H1 (cell line): ENCODE measurements around the gene UBE2V1. TPM values are rescaled to one million over a fixed set of nuclear protein-coding genes. Genes with fewer than 3 reads are reported as not detected.

Experiments used
- CTCF ChIA-PET: fragments of 300-600 bp; sonication (Branson Sonifier 250); formaldehyde crosslinking; loops from one replicate; lab custom pipeline; 2021; ENCODE audit not compliant: partially characterized antibody; lab: Charles Lee
- POLR2A ChIA-PET: fragments of 300-600 bp; sonication (Branson Sonifier 250); formaldehyde crosslinking; loops from one replicate; lab custom pipeline; 2021; ENCODE audit warnings: inconsistent platforms; ENCODE audit not compliant: partially characterized antibody; lab: Charles Lee
- DNase-seq, 2 experiments: peaks; one replicate each; pipeline versions ENCODE4 v3.0.0 to v3.0.0-alpha.2; 2010 to 2022; ENCODE audit warnings: low spot score in 2 of 2, low read depth in 1 of 2, mixed read lengths in 1 of 2
- FAIRE-seq: peaks from 2 replicates; lab custom pipeline; 2011; peaks lifted over from hg19 to GRCh38; lab: Jason Lieb, UNC
- H2AFZ ChIP-seq: 2 replicates; pipeline ENCODE4 v1.8.1; 2012; ENCODE audit warnings: low read length, inconsistent platforms
- H2AK5ac ChIP-seq: 2 replicates; pipeline ENCODE4 v1.6.1; 2013; ENCODE audit warnings: low read depth, low read length
- H2BK120ac ChIP-seq: replicated peaks from 2 replicates; pipeline ENCODE3; 2013; ENCODE audit warnings: low read depth, low read length, inconsistent platforms
- H2BK12ac ChIP-seq: 2 replicates; pipeline ENCODE4 v1.6.1; 2013; ENCODE audit warnings: low read depth, low read length
- H2BK15ac ChIP-seq: 2 replicates; pipeline ENCODE4 v1.6.1; 2013; ENCODE audit warnings: low read length
- H2BK20ac ChIP-seq: 2 replicates; pipeline ENCODE4 v1.6.1; 2013; ENCODE audit warnings: low read length
- H2BK5ac ChIP-seq: 2 replicates; pipeline ENCODE4 v1.6.1; 2013; ENCODE audit warnings: low read depth, low read length
- H3K14ac ChIP-seq: 2 replicates; pipeline ENCODE4 v1.6.1; 2013; ENCODE audit warnings: inconsistent platforms; ENCODE audit not compliant: insufficient read length
- H3K18ac ChIP-seq: 2 replicates; pipeline ENCODE4 v1.6.1; 2013; ENCODE audit warnings: low read length; ENCODE audit errors: extremely low read depth
- H3K23ac ChIP-seq: 2 replicates; pipeline ENCODE4 v1.6.1; 2013; ENCODE audit warnings: inconsistent platforms; ENCODE audit not compliant: insufficient read length
- H3K23me2 ChIP-seq: 2 replicates; pipeline ENCODE4 v1.6.1; 2013; ENCODE audit warnings: low read depth, low read length
- H3K27ac ChIP-seq: 2 replicates; pipeline ENCODE4 v1.6.1; 2011; ENCODE audit warnings: low read depth, low read length, inconsistent platforms
- H3K27me3 ChIP-seq, 4 experiments: replicated peaks in 1 of 4; 1 replicate in 1 of 4; 2 replicates in 3 of 4; pipeline versions ENCODE4 v1.6.1 to v1.8.1; 2011 to 2013; ENCODE audit warnings: low read length in 3 of 4, mild to moderate bottlenecking in 3 of 4, inconsistent platforms in 2 of 4, mixed read lengths in 2 of 4, moderate library complexity in 1 of 4; ENCODE audit not compliant: control insufficient read depth in 3 of 4, insufficient read depth in 3 of 4; ENCODE audit errors: extremely low read depth in 1 of 4
- H3K36me3 ChIP-seq, 4 experiments: 2 replicates each; pipeline versions ENCODE4 v1.6.1 to v1.8.1; 2011 to 2013; ENCODE audit warnings: mild to moderate bottlenecking in 4 of 4, low read length in 3 of 4, moderate library complexity in 2 of 4, control low read depth in 1 of 4, inconsistent platforms in 1 of 4; ENCODE audit not compliant: insufficient read depth in 4 of 4, control insufficient read depth in 2 of 4
- H3K4ac ChIP-seq: replicated peaks from 2 replicates; pipeline ENCODE3; 2013; ENCODE audit warnings: low read length, low read depth, mixed read lengths, inconsistent platforms; ENCODE audit not compliant: insufficient read length
- H3K4me1 ChIP-seq, 4 experiments: replicated peaks in 1 of 4; 1 replicate in 1 of 4; 2 replicates in 3 of 4; pipeline versions ENCODE4 v1.6.1 to v1.8.1; 2011 to 2013; ENCODE audit warnings: low read length in 3 of 4, inconsistent platforms in 2 of 4, mixed read lengths in 1 of 4; ENCODE audit not compliant: insufficient read depth in 4 of 4, control insufficient read depth in 3 of 4
- H3K4me2 ChIP-seq, 2 experiments: 2 replicates each; pipeline versions ENCODE4 v1.6.1 to v1.8.1; 2011 to 2013; ENCODE audit warnings: low read depth in 2 of 2, low read length in 2 of 2, control low read depth in 1 of 2, inconsistent platforms in 1 of 2, mild to moderate bottlenecking in 1 of 2; ENCODE audit not compliant: insufficient read depth in 1 of 2
- H3K4me3 ChIP-seq, 4 experiments: fragments of 200-600, 300-600 bp in 1 of 4; sonication (generic), shearing (Covaris generic), sonication (Bioruptor Twin) in 1 of 4; 2 replicates each; pipeline versions ENCODE4 v1.5.1 to v1.8.1; 2011 to 2016; ENCODE audit warnings: low read length in 4 of 4, low read depth in 3 of 4, control low read depth in 2 of 4, inconsistent platforms in 2 of 4, mild to moderate bottlenecking in 2 of 4, mixed read lengths in 1 of 4, moderate library complexity in 1 of 4; ENCODE audit not compliant: insufficient read depth in 2 of 4; ENCODE audit errors: extremely low read depth in 1 of 4
- H3K56ac ChIP-seq: replicated peaks from 2 replicates; pipeline ENCODE3; 2013; ENCODE audit warnings: low read depth, mild to moderate bottlenecking, mixed read lengths, low read length, inconsistent platforms; ENCODE audit not compliant: insufficient read length
- H3K79me1 ChIP-seq: 2 replicates; pipeline ENCODE4 v1.6.1; 2013; ENCODE audit warnings: low read depth, low read length, control low read depth
- H3K79me2 ChIP-seq, 2 experiments: 2 replicates each; pipeline versions ENCODE4 v1.6.1 to v1.8.1; 2012 to 2013; ENCODE audit warnings: low read length in 2 of 2, mild to moderate bottlenecking in 2 of 2, inconsistent platforms in 1 of 2; ENCODE audit not compliant: insufficient read depth in 2 of 2, control insufficient read depth in 1 of 2
- H3K9ac ChIP-seq, 4 experiments: replicated peaks in 1 of 4; 1 replicate in 1 of 4; 2 replicates in 3 of 4; pipeline versions ENCODE4 v1.6.1 to v1.8.1; 2011 to 2013; ENCODE audit warnings: low read depth in 3 of 4, low read length in 3 of 4, control low read depth in 2 of 4, mild to moderate bottlenecking in 2 of 4, moderate library complexity in 2 of 4, inconsistent platforms in 1 of 4; ENCODE audit errors: extremely low read depth in 1 of 4
- H3K9me3 ChIP-seq, 2 experiments: 2 replicates each; pipeline versions ENCODE4 v1.6.1 to v1.8.1; 2012 to 2013; ENCODE audit warnings: mild to moderate bottlenecking in 2 of 2, moderate library complexity in 2 of 2, control low read depth in 1 of 2, inconsistent platforms in 1 of 2, low read depth in 1 of 2, low read length in 1 of 2, mixed read lengths in 1 of 2; ENCODE audit not compliant: insufficient read depth in 2 of 2
- H4K20me1 ChIP-seq, 2 experiments: replicated peaks in 1 of 2; 2 replicates each; pipeline versions ENCODE3 to v1.8.1; 2011 to 2013; ENCODE audit warnings: inconsistent platforms in 2 of 2, low read length in 2 of 2, mild to moderate bottlenecking in 1 of 2; ENCODE audit not compliant: insufficient read depth in 2 of 2, control insufficient read depth in 1 of 2
- H4K5ac ChIP-seq: 2 replicates; pipeline ENCODE4 v1.6.1; 2013; ENCODE audit warnings: low read length, low read depth, mixed read lengths, inconsistent platforms; ENCODE audit not compliant: insufficient read length
- H4K8ac ChIP-seq: 2 replicates; pipeline ENCODE4 v1.8.0; 2013; ENCODE audit warnings: mild to moderate bottlenecking, moderate library complexity, low read length, inconsistent platforms; ENCODE audit not compliant: insufficient read depth; ENCODE audit errors: extremely low read depth
- H4K91ac ChIP-seq: replicated peaks from 2 replicates; pipeline ENCODE3; 2013; ENCODE audit warnings: low read length, mixed read lengths, inconsistent platforms; ENCODE audit not compliant: insufficient read length
- SP1 ChIP-seq: IDR thresholded peaks from 2 replicates; pipeline ENCODE4 v1.6.1; 2011; ENCODE audit warnings: low read depth, low read length
- whole genome bisulfite sequencing, 2 experiments: shearing (Covaris generic) in 1 of 2; methylation state at CpG; one replicate each; pipeline versions ENCODE4 v1.1.6 to v1.1.7; 2013 to 2015; ENCODE audit warnings: low lambda C conversion rate in 2 of 2, mixed read lengths in 2 of 2, inconsistent platforms in 1 of 2, low coverage in 1 of 2, missing lambda C conversion rate in 1 of 2; ENCODE audit not compliant: insufficient replicate concordance in 2 of 2, insufficient coverage in 1 of 2, insufficient read length in 1 of 2; ENCODE audit errors: extremely low coverage in 1 of 2, missing lambda C conversion rate in 1 of 2; 5-methylcytosine and 5-hydroxymethylcytosine counted together
- polyA plus RNA-seq, 7 experiments: library from polyadenylated mRNA; depleted of rRNA in 3 of 7; stranded (reverse) in 5 of 7; unstranded in 2 of 7; fragments of >200 nt in 5 of 7; fragments of 200-250 nt in 2 of 7; gene quantifications; 1 replicate in 5 of 7; 2 replicates in 1 of 7; 4 replicates in 1 of 7; pipeline versions ENCODE4 v1.2.1 to v1.2.3, GENCODE V29; 2011 to 2013; ENCODE audit warnings: missing spikeins in 2 of 7, mixed read lengths in 2 of 7
- total RNA-seq: library from RNA; stranded (reverse); fragmentation: NEBNext Ultra II Directional; extraction: Animal tissue kit (Norgen Biotek cat#: 25700); gene quantifications from 2 replicates; pipeline ENCODE4 v1.2.1, GENCODE V29; 2021
- TF ChIP-seq, protein P1 (sequence below), 3 experiments: IDR thresholded peaks; 1 replicate in 2 of 3; 2 replicates in 1 of 3; pipeline versions ENCODE4 v1.5.1 to v1.6.1; 2011; ENCODE audit warnings: low read length in 3 of 3, mild to moderate bottlenecking in 3 of 3, inconsistent platforms in 2 of 3, low read depth in 1 of 3, moderate library complexity in 1 of 3; ENCODE audit not compliant: insufficient read depth in 1 of 3; ENCODE audit errors: control extremely low read depth in 1 of 3

UBE2V1 gene
- total and polyA plus RNA-seq, 2 of the 8 experiments (the other 6 are each of a cell fraction or from before 2014, with no cell fraction given), result 141 to 184 TPM

- Histone ChIP-seq H3K4me2 (peak overlapping the region; percentile 57 to 86), H3K4me1 (peaks cover 12 to 36% (median 21%) of the 10 kb centered on the region in 4 experiments), H4K8ac (no peak overlapping the region), H3K36me3 (peaks cover 0 to 13% (median 0%) of the 10 kb centered on the region in 4 experiments; a peak in 2 of 8 replicates), H3K79me2 (peaks cover 0 to 62% of the 10 kb centered on the region in 2 experiments; a peak in 2 of 4 replicates), H4K91ac (no peak overlapping the region), H4K20me1 (peaks cover 7 to 22% of the 10 kb centered on the region in 2 experiments), H4K5ac (no peak overlapping the region), H2BK120ac (no peak overlapping the region), H3K79me1 (peaks cover 24% of the 10 kb centered on the region), H3K23ac (no peak overlapping the region), H3K14ac (no peak overlapping the region), H3K23me2 (peaks cover 11% of the 10 kb centered on the region; the same call in 1 of the 2 replicates), H3K27me3 (peaks cover 0 to 3% (median under 1%) of the 10 kb centered on the region in 4 experiments; a peak in 2 of 7 replicates), H3K9me3 (no peaks in the 10 kb centered on the region), H2BK12ac (0 out of 2 replicates have a peak overlapping the region, but pooled peaks have one; percentile 9), H2BK20ac (no peak overlapping the region), H3K18ac (no peak overlapping the region; the same call in 1 of the 2 replicates), H2AK5ac (no peak overlapping the region), H3K4ac (no peak overlapping the region), H2AFZ (no peak overlapping the region), H2BK15ac (no peak overlapping the region), H2BK5ac (0 out of 2 replicates have a peak overlapping the region, but pooled peaks have one; percentile 35), H3K56ac (no peak overlapping the region), H3K27ac (peak overlapping the region; percentile 55; the same call in 1 of the 2 replicates), H3K9ac (peak overlapping the region in 1 of 4 experiments; percentile 28; a peak in 1 of 7 replicates), H3K4me3 (peak overlapping the region in 3 of 4 experiments; percentile 14 to 27 (median 15); a peak in 4 of 8 replicates)
- no peak for FAIRE-seq
- 85% methylated on average over 6 of the region's 10 CpGs; no CpG with 5 or more reads in 1 of the 2 experiments for WGBS, 2 experiments
- POLR2A ChIA-PET, result interaction anchor here (1.2 to 4.1 kb wide), 6 partner anchors 11 to 37 kb away, joined by 3 to 40 read pairs (median 14); no protein-coding TSS in a partner anchor
- CTCF ChIA-PET, result interaction anchor here (0.7 to 8.5 kb wide), 14 partner anchors 11 to 172 kb away, joined by 3 to 141 read pairs (median 7); no protein-coding TSS in a partner anchor
- no peak for DNase-seq
- TF ChIP-seq SP1, result peak; percentile 23; the same call in 1 of the 2 replicates
- TF ChIP-seq, protein P1, sequence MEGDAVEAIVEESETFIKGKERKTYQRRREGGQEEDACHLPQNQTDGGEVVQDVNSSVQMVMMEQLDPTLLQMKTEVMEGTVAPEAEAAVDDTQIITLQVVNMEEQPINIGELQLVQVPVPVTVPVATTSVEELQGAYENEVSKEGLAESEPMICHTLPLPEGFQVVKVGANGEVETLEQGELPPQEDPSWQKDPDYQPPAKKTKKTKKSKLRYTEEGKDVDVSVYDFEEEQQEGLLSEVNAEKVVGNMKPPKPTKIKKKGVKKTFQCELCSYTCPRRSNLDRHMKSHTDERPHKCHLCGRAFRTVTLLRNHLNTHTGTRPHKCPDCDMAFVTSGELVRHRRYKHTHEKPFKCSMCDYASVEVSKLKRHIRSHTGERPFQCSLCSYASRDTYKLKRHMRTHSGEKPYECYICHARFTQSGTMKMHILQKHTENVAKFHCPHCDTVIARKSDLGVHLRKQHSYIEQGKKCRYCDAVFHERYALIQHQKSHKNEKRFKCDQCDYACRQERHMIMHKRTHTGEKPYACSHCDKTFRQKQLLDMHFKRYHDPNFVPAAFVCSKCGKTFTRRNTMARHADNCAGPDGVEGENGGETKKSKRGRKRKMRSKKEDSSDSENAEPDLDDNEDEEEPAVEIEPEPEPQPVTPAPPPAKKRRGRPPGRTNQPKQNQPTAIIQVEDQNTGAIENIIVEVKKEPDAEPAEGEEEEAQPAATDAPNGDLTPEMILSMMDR (IDR thresholded peaks at IDR 0.05; ENCODE audit: control extremely low read depth in 1 of 3, insufficient read depth in 1 of 3, low read depth in 1 of 3, low read length in 3 of 3), result no peak
Measured at GRCh38 chr20:50151034-50151743, 38.2 kb upstream of the UBE2V1 start.
